BLaER1 (cell line): Measurements from ENCODE around the gene S100A10.

Experiments
- H3K27ac ChIP-seq: shearing (Covaris generic); formaldehyde crosslinking; 2 replicates; pipeline ENCODE4 v1.8.1; 2022
- H3K27me3 ChIP-seq: shearing (Covaris generic); formaldehyde crosslinking; 2 replicates; pipeline ENCODE4 v1.8.1; 2022
- H3K36me3 ChIP-seq: shearing (Covaris generic); formaldehyde crosslinking; 2 replicates; pipeline ENCODE4 v1.8.1; 2022
- H3K4me1 ChIP-seq: shearing (Covaris generic); formaldehyde crosslinking; 2 replicates; pipeline ENCODE4 v1.8.1; 2022
- H3K4me2 ChIP-seq: shearing (Covaris generic); formaldehyde crosslinking; 2 replicates; pipeline ENCODE4 v1.8.1; 2022
- H3K4me3 ChIP-seq: shearing (Covaris generic); formaldehyde crosslinking; 2 replicates; pipeline ENCODE4 v1.8.1; 2022
- H3K9ac ChIP-seq: shearing (Covaris generic); formaldehyde crosslinking; 2 replicates; pipeline ENCODE4 v1.8.1; 2022
- H3K9me3 ChIP-seq: shearing (Covaris generic); formaldehyde crosslinking; 2 replicates; pipeline ENCODE4 v1.8.1; 2022
- H4K20me1 ChIP-seq: shearing (Covaris generic); formaldehyde crosslinking; 2 replicates; pipeline ENCODE4 v1.8.1; 2022
- Cebpa-rat ChIP-seq: shearing (Covaris generic); IDR thresholded peaks from 2 replicates; pipeline ENCODE4 v1.8.1; 2022

Gene S100A10

DNA sequence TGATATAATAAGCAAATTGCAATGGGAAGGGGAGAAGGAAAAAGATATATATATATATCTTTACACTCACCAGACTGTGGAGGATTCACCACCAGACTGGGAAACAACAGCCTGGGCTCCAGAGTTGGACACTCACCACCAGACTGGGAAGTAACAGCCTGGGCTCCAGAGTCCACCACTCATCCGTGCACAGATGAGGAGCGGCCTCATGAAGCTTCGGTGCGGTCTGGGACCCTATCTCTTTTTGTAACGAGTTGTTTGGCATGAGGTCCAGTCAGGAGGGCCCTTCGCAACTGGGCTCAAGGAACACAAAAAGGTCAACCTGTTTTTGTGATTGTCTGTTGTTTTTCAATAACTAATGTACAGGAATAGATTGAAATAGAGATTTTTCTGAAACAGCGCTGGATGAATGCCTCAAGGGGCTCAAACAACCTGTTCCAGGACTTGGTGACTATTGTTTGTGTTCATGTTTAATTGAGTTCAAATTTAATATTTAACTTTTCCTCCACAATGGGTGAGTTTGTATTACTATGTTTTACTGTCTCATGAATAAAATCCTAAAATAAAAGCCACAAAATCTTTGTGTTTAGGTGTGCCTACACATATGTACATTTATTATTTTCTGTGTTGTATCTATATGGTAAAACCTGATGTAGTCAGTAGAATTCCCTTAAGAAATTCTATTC, 40.1 kb downstream of the S100A10 start:
- Histone ChIP-seq H3K27ac (no peak overlapping the region), H3K9me3 (no peaks in the 10 kb centered on the region), H3K36me3 (no peaks in the 10 kb centered on the region), H3K4me1 (no peaks in the 10 kb centered on the region), H3K4me3 (no peak overlapping the region), H4K20me1 (no peaks in the 10 kb centered on the region), H3K4me2 (no peak overlapping the region), H3K27me3 (no peaks in the 10 kb centered on the region), H3K9ac (no peak overlapping the region)
- no peak for TF ChIP-seq Cebpa-rat

- Histone ChIP-seq H3K9me3 (no peaks in the 10 kb centered on the region), H3K36me3 (no peaks in the 10 kb centered on the region), H3K27ac (no peak overlapping the region), H4K20me1 (no peaks in the 10 kb centered on the region), H3K9ac (no peak overlapping the region), H3K4me1 (no peaks in the 10 kb centered on the region), H3K4me2 (no peak overlapping the region), H3K4me3 (no peak overlapping the region), H3K27me3 (no peaks in the 10 kb centered on the region)
- no peak for TF ChIP-seq Cebpa-rat
Observed at GRCh38 chr1:151952811-151953210, 40.8 kb downstream of the S100A10 start.

GRCh38 chr1:151949371-151950193, 44.1 kb downstream of the S100A10 start:
- Histone ChIP-seq H3K27ac (no peak overlapping the region), H3K36me3 (no peaks in the 10 kb centered on the region), H3K4me3 (no peak overlapping the region), H3K9ac (no peak overlapping the region), H3K27me3 (no peaks in the 10 kb centered on the region), H3K4me2 (no peak overlapping the region), H3K4me1 (peaks cover 7% of the 10 kb centered on the region; the same call in 1 of the 2 replicates), H3K9me3 (no peaks in the 10 kb centered on the region), H4K20me1 (no peaks in the 10 kb centered on the region)
- no peak for TF ChIP-seq Cebpa-rat

DNA sequence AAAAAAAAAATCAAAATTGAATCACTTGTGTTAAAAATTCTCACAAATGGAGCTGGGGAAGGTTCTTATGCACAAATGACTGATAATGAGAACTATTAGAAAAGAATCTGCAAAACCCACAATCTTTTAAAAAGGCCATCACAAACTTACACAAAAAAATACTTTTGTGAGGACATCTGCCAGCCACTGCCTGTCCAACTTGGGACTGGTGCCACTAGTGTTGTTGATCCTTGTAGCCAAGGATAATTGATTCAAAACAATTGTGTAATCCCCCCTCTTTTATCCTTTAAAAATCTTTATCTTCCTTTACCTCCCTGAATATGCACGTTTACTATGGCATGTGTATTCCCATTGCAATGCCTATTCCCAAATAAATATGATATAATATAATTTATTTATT, 45.2 kb downstream of the S100A10 start:
- H4K20me1 ChIP-seq, result no peaks in the 10 kb centered on the region
- H3K27me3 ChIP-seq, result no peaks in the 10 kb centered on the region
- no peak overlapping the region for H3K4me3 ChIP-seq
- TF ChIP-seq Cebpa-rat, result no peak
- no peaks in the 10 kb centered on the region for H3K36me3 ChIP-seq
- H3K9me3 ChIP-seq, result no peaks in the 10 kb centered on the region
- peaks cover 7% of the 10 kb centered on the region; the same call in 1 of the 2 replicates for H3K4me1 ChIP-seq
- H3K9ac ChIP-seq, result no peak overlapping the region
- H3K4me2 ChIP-seq, result no peak overlapping the region
- H3K27ac ChIP-seq, result no peak overlapping the region

GRCh38 chr1:151947140-151947539, 46.5 kb downstream of the S100A10 start:
- no peak for TF ChIP-seq Cebpa-rat
- Histone ChIP-seq H3K27ac (no peak overlapping the region), H4K20me1 (no peaks in the 10 kb centered on the region), H3K9ac (no peak overlapping the region), H3K9me3 (no peaks in the 10 kb centered on the region), H3K36me3 (no peaks in the 10 kb centered on the region), H3K27me3 (no peaks in the 10 kb centered on the region), H3K4me1 (peaks cover 7% of the 10 kb centered on the region; the same call in 1 of the 2 replicates), H3K4me3 (no peak overlapping the region), H3K4me2 (no peak overlapping the region)

DNA sequence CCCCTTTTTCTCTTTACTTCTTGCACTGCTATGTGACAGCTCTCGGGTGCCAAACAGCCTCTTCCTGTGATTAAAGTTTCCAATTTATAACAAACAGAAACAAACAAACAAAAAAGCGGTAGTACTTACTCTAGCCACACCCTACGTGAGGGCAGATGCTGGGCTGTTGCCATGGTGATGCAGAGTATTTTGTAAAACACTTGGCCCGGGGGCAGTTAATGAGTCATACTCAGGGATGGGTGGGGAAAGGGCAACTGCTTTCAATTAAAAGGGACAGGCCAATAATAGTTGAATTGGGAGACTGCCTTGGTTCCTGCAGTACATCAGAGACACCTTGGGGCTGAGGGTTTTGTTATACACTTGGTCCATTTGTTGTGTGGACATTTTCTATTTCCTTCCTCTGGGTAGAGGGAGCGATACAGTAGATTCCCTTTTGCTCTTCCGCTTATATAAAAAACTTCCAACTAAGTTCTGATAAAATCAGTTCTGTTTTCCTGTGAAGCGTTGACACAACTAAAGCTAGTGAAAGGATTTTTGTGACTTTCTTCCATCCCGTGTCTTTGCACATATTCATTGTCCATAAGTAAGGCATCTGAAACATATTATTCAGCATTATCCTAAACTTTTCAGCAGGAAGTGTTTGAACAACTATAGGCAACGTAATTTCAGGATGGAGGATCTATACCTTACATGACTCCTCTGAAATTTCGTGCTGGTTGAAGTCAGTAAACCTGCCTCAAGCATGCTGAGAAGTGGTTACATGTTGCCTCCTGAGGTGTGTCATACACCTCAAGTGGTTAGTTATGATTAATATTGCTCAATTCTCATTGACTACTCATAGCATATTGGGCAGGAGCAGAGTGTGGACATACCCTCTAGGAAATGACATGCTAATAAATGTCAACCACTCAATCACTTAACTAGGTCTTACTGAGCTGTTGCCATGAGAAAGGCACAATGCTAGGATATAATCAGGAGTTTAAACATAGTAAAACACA, 47.6 kb downstream of the S100A10 start:
- no peaks in the 10 kb centered on the region for H4K20me1 ChIP-seq
- no peak overlapping the region for H3K27ac ChIP-seq
- H3K27me3 ChIP-seq, result no peaks in the 10 kb centered on the region
- peaks cover 7% of the 10 kb centered on the region; the same call in 1 of the 2 replicates for H3K4me1 ChIP-seq
- no peak overlapping the region for H3K9ac ChIP-seq
- TF ChIP-seq Cebpa-rat, result no peak
- no peaks in the 10 kb centered on the region for H3K9me3 ChIP-seq
- H3K36me3 ChIP-seq, result no peaks in the 10 kb centered on the region
- no peak overlapping the region for H3K4me3 ChIP-seq
- H3K4me2 ChIP-seq, result peak overlapping the region; percentile 21; the same call in 1 of the 2 replicates

DNA sequence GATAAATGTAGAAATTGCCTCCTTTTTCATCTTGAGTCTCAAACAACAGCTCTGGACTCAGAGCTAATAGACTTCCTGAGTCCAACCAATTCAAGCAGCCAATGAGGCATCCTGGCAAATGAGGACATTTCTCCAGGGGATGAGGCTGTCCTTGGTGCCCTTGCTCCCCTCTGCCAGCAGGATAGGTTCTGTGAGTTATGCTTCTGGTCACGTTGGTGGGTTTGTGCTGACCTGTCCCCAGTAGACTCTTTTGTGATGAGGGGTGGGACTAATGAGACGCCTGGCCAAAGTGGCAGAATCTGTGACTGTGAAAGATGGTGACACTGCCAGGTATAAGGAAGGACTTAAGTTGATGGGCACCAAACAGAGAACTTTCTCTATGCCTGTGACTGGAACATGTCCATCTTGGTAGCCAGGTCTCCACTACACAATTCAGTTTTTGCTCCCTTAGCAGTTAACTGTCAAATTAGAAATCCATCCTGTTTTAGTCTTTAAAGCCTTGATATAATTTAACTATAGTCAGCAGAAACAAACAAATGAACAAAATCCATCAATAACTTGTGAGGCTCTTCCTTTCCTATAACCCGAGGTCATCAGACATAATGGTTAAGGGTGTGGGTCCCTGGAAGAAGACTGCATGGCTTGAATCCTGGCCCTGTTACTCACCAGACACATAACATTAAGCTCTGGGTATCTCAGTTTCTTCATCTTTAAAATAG, 48.6 kb downstream of the S100A10 start:
- H3K9me3 ChIP-seq, result no peaks in the 10 kb centered on the region
- H3K36me3 ChIP-seq, result no peaks in the 10 kb centered on the region
- H3K9ac ChIP-seq, result no peak overlapping the region
- H3K27me3 ChIP-seq, result no peaks in the 10 kb centered on the region
- H4K20me1 ChIP-seq, result no peaks in the 10 kb centered on the region
- no peak for TF ChIP-seq Cebpa-rat
- H3K4me2 ChIP-seq, result no peak overlapping the region
- no peak overlapping the region for H3K27ac ChIP-seq
- no peak overlapping the region for H3K4me3 ChIP-seq
- H3K4me1 ChIP-seq, result peaks cover 7% of the 10 kb centered on the region; the same call in 1 of the 2 replicates

- Histone ChIP-seq H3K36me3 (no peaks in the 10 kb centered on the region), H3K4me1 (peaks cover 7% of the 10 kb centered on the region; the same call in 1 of the 2 replicates), H3K4me2 (no peak overlapping the region), H3K27me3 (no peaks in the 10 kb centered on the region), H3K9me3 (no peaks in the 10 kb centered on the region), H4K20me1 (no peaks in the 10 kb centered on the region), H3K9ac (no peak overlapping the region), H3K4me3 (no peak overlapping the region), H3K27ac (no peak overlapping the region)
- no peak for TF ChIP-seq Cebpa-rat
Observed at GRCh38 chr1:151944126-151944856, 49.4 kb downstream of the S100A10 start.
